Measurements from ENCODE around the gene TUBGCP2. TPM values are rescaled to one million over a fixed set of nuclear protein-coding genes. Genes with fewer than 3 reads are reported as not detected.
A peak's percentile ranks its signal among the peaks of the same experiment; 100 is the strongest.

The TUBGCP2 gene
- total RNA-seq, 3 donors from 2014 or later: 48.1 to 63.4 (median 58.8) TPM

- intact Hi-C loops (cut with DNase I, micrococcal nuclease): no loop called here
- ATAC-seq (no peak), DNase-seq (peak in 1 of 3 donors; percentile 22)
- no peaks in the 10 kb centered on the region for H3K36me3 ChIP-seq (ENCODE audit: low read depth)
- H3K9me3 ChIP-seq: no peaks in the 10 kb centered on the region
- TF ChIP-seq, protein P1, sequence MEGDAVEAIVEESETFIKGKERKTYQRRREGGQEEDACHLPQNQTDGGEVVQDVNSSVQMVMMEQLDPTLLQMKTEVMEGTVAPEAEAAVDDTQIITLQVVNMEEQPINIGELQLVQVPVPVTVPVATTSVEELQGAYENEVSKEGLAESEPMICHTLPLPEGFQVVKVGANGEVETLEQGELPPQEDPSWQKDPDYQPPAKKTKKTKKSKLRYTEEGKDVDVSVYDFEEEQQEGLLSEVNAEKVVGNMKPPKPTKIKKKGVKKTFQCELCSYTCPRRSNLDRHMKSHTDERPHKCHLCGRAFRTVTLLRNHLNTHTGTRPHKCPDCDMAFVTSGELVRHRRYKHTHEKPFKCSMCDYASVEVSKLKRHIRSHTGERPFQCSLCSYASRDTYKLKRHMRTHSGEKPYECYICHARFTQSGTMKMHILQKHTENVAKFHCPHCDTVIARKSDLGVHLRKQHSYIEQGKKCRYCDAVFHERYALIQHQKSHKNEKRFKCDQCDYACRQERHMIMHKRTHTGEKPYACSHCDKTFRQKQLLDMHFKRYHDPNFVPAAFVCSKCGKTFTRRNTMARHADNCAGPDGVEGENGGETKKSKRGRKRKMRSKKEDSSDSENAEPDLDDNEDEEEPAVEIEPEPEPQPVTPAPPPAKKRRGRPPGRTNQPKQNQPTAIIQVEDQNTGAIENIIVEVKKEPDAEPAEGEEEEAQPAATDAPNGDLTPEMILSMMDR (IDR thresholded peaks at IDR 0.05): no peak
- H3K4me1 ChIP-seq (ENCODE audit: low read depth): peaks cover 7% of the 10 kb centered on the region
- no peak overlapping the region for H3K4me3 ChIP-seq
These were observed 42.3 kb upstream of the TUBGCP2 start for GRCh38 chr10:133350950-133351329.

DNA sequence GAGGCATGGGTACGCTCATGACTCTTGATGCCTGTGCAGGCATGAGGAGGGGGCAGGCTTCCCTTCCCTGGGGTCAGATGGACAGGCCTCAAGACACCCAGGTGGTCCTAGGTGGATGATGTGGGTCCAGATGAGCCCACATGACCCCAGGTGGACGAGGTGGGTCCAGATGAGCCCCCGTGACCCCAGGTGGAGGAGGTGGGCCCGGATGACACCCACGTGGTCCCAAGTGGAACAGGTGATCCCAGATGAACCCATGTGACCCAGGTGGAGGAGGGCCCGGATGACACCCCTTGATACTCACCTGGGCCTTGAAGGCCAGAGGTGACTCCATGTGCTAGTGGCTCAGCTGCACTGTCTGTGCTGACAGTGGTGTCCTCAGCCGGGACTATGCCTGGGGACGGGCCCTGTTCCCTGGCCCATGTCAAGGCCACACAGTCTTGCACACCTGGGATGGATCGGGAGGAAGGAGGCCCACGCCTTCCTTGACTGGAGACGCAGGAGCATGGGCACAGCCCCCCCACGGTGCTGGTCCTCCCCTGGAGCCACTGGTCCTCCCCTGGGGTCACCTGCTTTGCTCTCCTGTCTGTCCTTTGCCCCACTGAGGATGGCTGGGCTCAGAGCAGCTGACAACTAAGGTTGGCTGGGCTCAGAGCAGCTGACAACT lies 41.7 kb upstream of the TUBGCP2 start:
- intact Hi-C loops (cut with DNase I, micrococcal nuclease): no loop called here
- DNase-seq (peak in 1 of 3 donors; percentile 25), ATAC-seq (no peak)
- peaks cover 7% of the 10 kb centered on the region for H3K4me1 ChIP-seq (ENCODE audit: low read depth)
- H3K9me3 ChIP-seq: no peaks in the 10 kb centered on the region
- no peaks in the 10 kb centered on the region for H3K36me3 ChIP-seq (ENCODE audit: low read depth)
- TF ChIP-seq, protein P1 (IDR thresholded peaks at IDR 0.05): no peak
- no peak overlapping the region for H3K4me3 ChIP-seq

- DNase-seq: peak in 1 of 3 donors; percentile 28
- no peaks in the 10 kb centered on the region for H3K9me3 ChIP-seq
- TF ChIP-seq, protein P1 (IDR thresholded peaks at IDR 0.05): no peak
- H3K4me1 ChIP-seq (ENCODE audit: low read depth): peaks cover 7% of the 10 kb centered on the region
- no peak for ATAC-seq
- no peaks in the 10 kb centered on the region for H3K36me3 ChIP-seq (ENCODE audit: low read depth)
- intact Hi-C loops (cut with DNase I, micrococcal nuclease): no loop called here
- H3K4me3 ChIP-seq: no peak overlapping the region
These were observed 40.9 kb upstream of the TUBGCP2 start for GRCh38 chr10:133349577-133350011.

DNA sequence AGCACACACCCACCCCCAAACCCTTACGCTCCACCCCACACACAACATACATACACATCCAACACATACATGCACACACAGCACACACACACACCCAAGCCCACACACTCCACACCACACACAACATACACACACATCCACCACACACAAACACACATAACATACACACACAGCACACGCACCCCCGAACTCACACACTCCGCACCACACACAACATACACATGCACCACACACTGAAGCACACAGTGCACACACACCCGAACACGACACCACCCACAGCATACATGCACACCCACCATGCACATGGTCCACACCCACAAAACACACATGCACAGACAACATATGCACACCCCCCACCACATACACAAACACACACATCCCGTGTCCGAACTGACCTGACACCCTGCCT lies 40.5 kb upstream of the TUBGCP2 start:
- peaks cover 7% of the 10 kb centered on the region for H3K4me1 ChIP-seq (ENCODE audit: low read depth)
- no peaks in the 10 kb centered on the region for H3K36me3 ChIP-seq (ENCODE audit: low read depth)
- H3K4me3 ChIP-seq: no peak overlapping the region
- TF ChIP-seq, protein P1 (IDR thresholded peaks at IDR 0.05): no peak
- ATAC-seq: no peak
- no peak for DNase-seq
- H3K9me3 ChIP-seq: no peaks in the 10 kb centered on the region
- intact Hi-C loops (cut with DNase I, micrococcal nuclease): no loop called here

DNA sequence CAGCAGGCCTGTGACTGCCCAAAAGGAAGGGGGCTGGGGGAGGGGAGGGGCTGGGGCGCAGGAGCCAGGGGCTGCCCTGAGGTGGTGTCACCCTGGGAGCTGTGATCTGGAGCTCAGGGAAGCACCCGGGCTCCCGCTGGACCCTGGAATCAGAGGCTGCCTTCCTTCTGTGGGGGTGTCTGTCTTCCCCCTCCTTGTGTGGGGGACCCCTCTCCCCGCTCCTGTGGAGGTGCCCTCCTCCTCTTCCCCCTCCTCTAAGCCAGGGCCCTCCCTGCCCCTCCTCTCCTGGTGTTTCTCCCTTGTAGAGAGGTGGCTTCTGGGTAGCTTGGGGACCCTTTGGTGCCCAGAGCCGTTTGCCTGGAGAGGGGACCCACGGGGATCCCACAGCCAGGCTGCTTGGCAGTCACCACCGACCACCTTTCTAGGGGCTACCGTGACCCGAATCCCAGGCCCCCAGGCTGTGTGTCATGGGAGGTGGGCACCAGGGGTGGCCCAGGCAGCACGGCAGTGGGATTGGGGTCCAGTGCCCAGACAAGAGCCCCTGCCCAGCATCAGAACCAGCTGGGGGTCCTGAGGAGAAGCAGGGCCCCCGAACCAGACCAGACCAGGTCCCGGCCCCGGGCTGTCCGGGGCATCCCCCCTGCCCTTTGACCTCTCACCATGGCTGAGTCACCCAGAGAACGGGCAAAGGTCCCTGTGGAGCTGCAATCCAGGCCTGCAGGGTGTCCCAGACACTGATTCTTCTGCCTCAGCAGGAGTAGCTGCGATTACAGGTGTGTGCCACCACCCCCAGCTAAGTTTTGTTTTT lies 39.2 kb upstream of the TUBGCP2 start:
- H3K4me3 ChIP-seq: no peak overlapping the region
- peaks cover 7% of the 10 kb centered on the region for H3K4me1 ChIP-seq (ENCODE audit: low read depth)
- peak; percentile 82 for ATAC-seq
- TF ChIP-seq, protein P1 (IDR thresholded peaks at IDR 0.05): no peak
- H3K9me3 ChIP-seq: no peaks in the 10 kb centered on the region
- no peaks in the 10 kb centered on the region for H3K36me3 ChIP-seq (ENCODE audit: low read depth)
- intact Hi-C loops (cut with DNase I, micrococcal nuclease): no loop called here
- peak in 2 of 3 donors; percentile 47 to 70 for DNase-seq

All from mucosa of descending colon (tissue), 3 donors.